Lung (tissue), 12 donors: ENCODE data around the gene CRTAP. TPM values are rescaled to one million over a fixed set of nuclear protein-coding genes. Genes with fewer than 3 reads are reported as not detected.

Experiments
- ATAC-seq: fragments of 200-7000 bp; cut with Tn5 transposase; one replicate; pipeline ENCODE4 v1.9.1; 2020; ENCODE audit warnings: moderate number of reproducible peaks; ENCODE audit not compliant: insufficient read depth, low FRiP score
- DNase-seq, 3 donors: peaks; one replicate each; pipeline ENCODE4 v3.0.0-alpha.2; 2013 to 2017
- H3K27ac ChIP-seq, 2 donors: one replicate each; pipeline ENCODE4 v1.5.1; 2013; ENCODE audit warnings: mild to moderate bottlenecking in 2 of 2, moderate library complexity in 2 of 2, control low read depth in 1 of 2, inconsistent platforms in 1 of 2, low read depth in 1 of 2, low read length in 1 of 2
- H3K27me3 ChIP-seq, 3 donors: one replicate each; pipeline ENCODE4 v1.5.1; 2013; ENCODE audit warnings: low read length in 2 of 3; ENCODE audit not compliant: control insufficient read depth in 3 of 3, insufficient read depth in 3 of 3
- H3K36me3 ChIP-seq, 4 donors: one replicate each; pipeline ENCODE4 v1.5.1; 2013; ENCODE audit warnings: low read length in 4 of 4, mild to moderate bottlenecking in 1 of 4, moderate library complexity in 1 of 4; ENCODE audit not compliant: control insufficient read depth in 4 of 4, insufficient read depth in 4 of 4
- H3K4me1 ChIP-seq, 5 donors: one replicate each; pipeline ENCODE4 v1.5.1; 2013; ENCODE audit warnings: low read length in 5 of 5, mild to moderate bottlenecking in 2 of 5, moderate library complexity in 1 of 5; ENCODE audit not compliant: control insufficient read depth in 5 of 5, insufficient read depth in 5 of 5
- H3K4me3 ChIP-seq: one replicate; pipeline ENCODE4 v1.5.1; 2013; ENCODE audit warnings: mild to moderate bottlenecking, control low read depth, moderate library complexity
- H3K9ac ChIP-seq, 2 donors: one replicate each; pipeline ENCODE4 v1.5.1; 2013; ENCODE audit warnings: low read length in 2 of 2, control low read depth in 1 of 2; ENCODE audit not compliant: insufficient read depth in 1 of 2
- H3K9me3 ChIP-seq, 4 donors: one replicate each; pipeline ENCODE4 v1.5.1; 2013; ENCODE audit warnings: low read length in 3 of 4, mild to moderate bottlenecking in 1 of 4, moderate library complexity in 1 of 4; ENCODE audit not compliant: control insufficient read depth in 4 of 4, insufficient read depth in 3 of 4
- CTCF ChIP-seq: IDR thresholded peaks from 2 replicates; pipeline ENCODE4 v1.5.1; 2012; ENCODE audit warnings: mild to moderate bottlenecking; ENCODE audit errors: control extremely low read depth, extremely low read depth
- WGBS, 2 donors: extraction: QIAGEN DNeasy Blood & Tissue Kit; methylation state at CpG; one replicate each; pipeline ENCODE4 v1.1.7; 2013; 5-methylcytosine and 5-hydroxymethylcytosine counted together
- polyA plus RNA-seq, 2 donors: library from polyadenylated mRNA; stranded (reverse); fragments of 200-250 nt; gene quantifications; one replicate each; pipeline ENCODE4 v1.2.1, GENCODE V29; 2013
- total RNA-seq, 2 donors: library from RNA; depleted of rRNA in 1 of 2; stranded (reverse); fragments of >200 nt in 1 of 2; gene quantifications; one replicate each; pipeline ENCODE4 v1.2.1, GENCODE V29; 2014 to 2021
- donor health status: control.
- donor health status: control.
- donor health status: Bipolar disorder and iron deficiency.
- donor health status: healthy.
- donor health status: DM: yes; HTN: yes; CAD: no.

CRTAP gene
- total and polyA plus RNA-seq, 4 donors: 78.4 to 233 (median 143) TPM

- no peak overlapping the region for H3K27ac ChIP-seq
- H3K4me3 ChIP-seq: no peak overlapping the region
- DNase-seq (no peak), ATAC-seq (peak; percentile 37)
- no peaks in the 10 kb centered on the region for H3K36me3 ChIP-seq
- no peak overlapping the region for H3K9ac ChIP-seq
- no peaks in the 10 kb centered on the region for H3K27me3 ChIP-seq
- peaks cover 0 to 6% (median 0%) of the 10 kb centered on the region in 4 donors for H3K9me3 ChIP-seq
- peaks cover 0 to 3% (median 0%) of the 10 kb centered on the region in 5 donors for H3K4me1 ChIP-seq
- TF ChIP-seq CTCF: no peak
- 93 to 95% methylated on average over 19 of the region's 19 CpGs for WGBS, 2 donors
Measured at GRCh38 chr3:33152363-33153360, 38.8 kb downstream of the CRTAP start.

DNA sequence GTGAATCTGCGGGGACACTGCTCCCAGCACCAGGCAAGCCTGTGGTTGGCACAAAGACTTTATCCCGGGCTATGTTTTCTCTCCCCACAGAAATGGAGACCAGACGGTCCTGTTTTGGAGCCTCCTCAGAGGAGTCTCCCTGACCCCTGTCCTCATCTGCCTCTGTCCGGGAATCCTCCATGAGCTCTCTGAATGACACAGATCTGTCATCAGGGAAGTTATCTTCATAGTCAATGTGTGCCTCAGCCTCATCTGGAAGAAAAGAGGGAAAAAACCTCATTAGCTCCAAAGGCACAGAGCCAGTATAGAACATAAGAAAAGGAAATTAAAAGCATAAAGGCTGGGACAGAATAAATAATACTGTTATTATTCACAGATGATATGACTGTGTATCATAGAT is 40.0 kb downstream of the CRTAP start:
- WGBS, 2 donors: 94 to 99% methylated on average over 4 of the region's 4 CpGs
- no peak overlapping the region for H3K9ac ChIP-seq
- H3K9me3 ChIP-seq: peaks cover 0 to 8% (median 0%) of the 10 kb centered on the region in 4 donors
- TF ChIP-seq CTCF: no peak
- H3K27me3 ChIP-seq: no peaks in the 10 kb centered on the region
- no peak for ATAC-seq
- no peak overlapping the region for H3K4me3 ChIP-seq
- no peak for DNase-seq
- H3K27ac ChIP-seq: no peak overlapping the region
- peaks cover 0 to 3% (median 0%) of the 10 kb centered on the region in 5 donors for H3K4me1 ChIP-seq
- no peaks in the 10 kb centered on the region for H3K36me3 ChIP-seq

DNA sequence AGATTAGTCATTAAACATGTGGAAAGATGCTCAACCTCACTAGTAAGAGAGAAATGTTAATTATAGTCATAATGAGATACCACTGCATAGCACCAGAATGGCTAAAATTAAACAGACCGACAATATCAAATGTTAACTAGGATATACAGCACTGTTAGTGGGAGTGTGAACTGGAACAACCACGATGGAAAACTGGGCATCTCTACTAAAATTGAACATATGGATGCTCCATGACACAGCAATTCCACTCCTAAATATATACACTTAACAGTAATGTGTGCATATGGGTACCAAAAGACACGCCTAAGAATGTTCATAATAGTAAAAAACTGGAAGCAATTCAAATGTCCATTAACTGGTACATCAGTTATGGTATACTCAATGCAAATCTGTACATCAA is 41.5 kb downstream of the CRTAP start:
- no peak for ATAC-seq
- Histone ChIP-seq H3K4me1 (peaks cover 0 to 3% (median 0%) of the 10 kb centered on the region in 5 donors), H3K27ac (no peak overlapping the region), H3K9ac (no peak overlapping the region), H3K9me3 (peaks cover 0 to 6% (median 0%) of the 10 kb centered on the region in 4 donors), H3K36me3 (no peaks in the 10 kb centered on the region), H3K27me3 (no peaks in the 10 kb centered on the region), H3K4me3 (no peak overlapping the region)
- TF ChIP-seq CTCF: no peak
- WGBS, 2 donors: 84 to 89% methylated on average over 3 of the region's 3 CpGs
- DNase-seq: no peak
